D721Med (cell line): ENCODE data around the gene SKIC8.

Experiments
- DNase-seq: peaks from one replicate; pipeline ENCODE4 v3.0.0; 2011; ENCODE audit warnings: low spot score; ENCODE audit not compliant: insufficient read length
- FAIRE-seq: peaks from 2 replicates; lab custom pipeline; 2011; peaks lifted over from hg19 to GRCh38; lab: Jason Lieb, UNC
- CTCF ChIP-seq: IDR thresholded peaks from 2 replicates; pipeline ENCODE4 v1.5.1; 2012; ENCODE audit warnings: mild to moderate bottlenecking, control low read depth; ENCODE audit not compliant: insufficient read depth; ENCODE audit errors: missing control alignments

Gene SKIC8

GRCh38 chr15:78276064-78276943 is 23.1 kb downstream of the SKIC8 start:
- DNase-seq: no peak
- no peak for TF ChIP-seq CTCF
- FAIRE-seq: no peak

- DNase-seq (no peak), FAIRE-seq (no peak)
- no peak for TF ChIP-seq CTCF
Observed at GRCh38 chr15:78274994-78275393, 24.4 kb downstream of the SKIC8 start.

- no peak for DNase-seq
- FAIRE-seq: no peak
- no peak for TF ChIP-seq CTCF
Observed at GRCh38 chr15:78272776-78273175, 26.6 kb downstream of the SKIC8 start.

GRCh38 chr15:78272316-78272715 is 27.1 kb downstream of the SKIC8 start:
- no peak for TF ChIP-seq CTCF
- DNase-seq: no peak

GRCh38 chr15:78266806-78267205 is 32.6 kb downstream of the SKIC8 start:
- FAIRE-seq (no peak), DNase-seq (no peak)
- no peak for TF ChIP-seq CTCF

More at GRCh38 chr15:78272316-78272715, 27.1 kb downstream of the SKIC8 start:
- no peak for FAIRE-seq

GRCh38 chr15:78266229-78266628 is 33.2 kb downstream of the SKIC8 start:
- TF ChIP-seq CTCF: no peak
- no peak for FAIRE-seq
- DNase-seq: no peak

GRCh38 chr15:78265752-78266224 is 33.6 kb downstream of the SKIC8 start:
- no peak for TF ChIP-seq CTCF
- no peak for DNase-seq

More at GRCh38 chr15:78265752-78266224, 33.6 kb downstream of the SKIC8 start:
- no peak for FAIRE-seq
